ENCODE results near the gene SERPINA9. TPM values are rescaled to one million over a fixed set of nuclear protein-coding genes. Genes with fewer than 3 reads are reported as not detected.

The SERPINA9 gene
- total RNA-seq, 3 donors from 2014 or later (not counting 1 experiment from before 2014, with no cell fraction given), result not detected

GRCh38 chr14:94458096-94458495, 17.9 kb downstream of the SERPINA9 start:
- WGBS (ENCODE audit: insufficient coverage), result 90% methylated on average over 1 of the region's 1 CpG
- no peak overlapping the region for H3K27ac Mint-ChIP-seq

GRCh38 chr14:94455928-94456327, 20.1 kb downstream of the SERPINA9 start:
- Mint-ChIP-seq H3K4me1 (no peaks in the 10 kb centered on the region), H3K27ac (no peak overlapping the region), H3K27me3 (ENCODE audit: low read depth in 2 of 2) (peaks cover under 1 to 37% of the 10 kb centered on the region in 2 donors), H3K36me3 (no peaks in the 10 kb centered on the region), H3K4me3 (no peak overlapping the region), H3K9me3 (no peaks in the 10 kb centered on the region)
- no CpG with 5 or more reads among the region's 1 CpG for WGBS (ENCODE audit: insufficient coverage)
- DNase-seq, result no peak
- Histone ChIP-seq H3K27ac (ENCODE audit: low read length) (no peak overlapping the region), H3K4me3 (ENCODE audit: low read length) (no peak overlapping the region), H3K4me1 (ENCODE audit: control insufficient read depth, insufficient read depth, low read length) (peaks cover 3% of the 10 kb centered on the region), H3K27me3 (ENCODE audit: control insufficient read depth, insufficient read depth, low read length) (no peaks in the 10 kb centered on the region), H3K36me3 (ENCODE audit: control insufficient read depth, insufficient read depth, low read length) (no peaks in the 10 kb centered on the region), H3K9me3 (ENCODE audit: control insufficient read depth, insufficient read depth, low read length) (no peaks in the 10 kb centered on the region)
- TF ChIP-seq CTCF (IDR thresholded peaks at IDR 0.05), result no peak
- ATAC-seq, result no peak
- intact Hi-C loops (cut with micrococcal nuclease), result no loop called here

More at GRCh38 chr14:94458096-94458495, 17.9 kb downstream of the SERPINA9 start:
- H3K4me1 Mint-ChIP-seq, result no peaks in the 10 kb centered on the region
- H3K36me3 Mint-ChIP-seq, result no peaks in the 10 kb centered on the region
- Histone ChIP-seq H3K27me3 (ENCODE audit: control insufficient read depth, insufficient read depth, low read length) (no peaks in the 10 kb centered on the region), H3K4me3 (ENCODE audit: low read length) (no peak overlapping the region), H3K27ac (ENCODE audit: low read length) (no peak overlapping the region), H3K36me3 (ENCODE audit: control insufficient read depth, insufficient read depth, low read length) (no peaks in the 10 kb centered on the region), H3K9me3 (ENCODE audit: control insufficient read depth, insufficient read depth, low read length) (no peaks in the 10 kb centered on the region), H3K4me1 (ENCODE audit: control insufficient read depth, insufficient read depth, low read length) (peaks cover 13% of the 10 kb centered on the region)
- intact Hi-C loops (cut with micrococcal nuclease), result no loop called here
- no peak for TF ChIP-seq CTCF (IDR thresholded peaks at IDR 0.05)
- no peak overlapping the region for H3K4me3 Mint-ChIP-seq
- DNase-seq (no peak), ATAC-seq (no peak)
- peaks cover 0 to 30% of the 10 kb centered on the region in 2 donors for H3K27me3 Mint-ChIP-seq (ENCODE audit: low read depth in 2 of 2)
- peaks cover 0 to 3% of the 10 kb centered on the region in 2 donors for H3K9me3 Mint-ChIP-seq

DNA sequence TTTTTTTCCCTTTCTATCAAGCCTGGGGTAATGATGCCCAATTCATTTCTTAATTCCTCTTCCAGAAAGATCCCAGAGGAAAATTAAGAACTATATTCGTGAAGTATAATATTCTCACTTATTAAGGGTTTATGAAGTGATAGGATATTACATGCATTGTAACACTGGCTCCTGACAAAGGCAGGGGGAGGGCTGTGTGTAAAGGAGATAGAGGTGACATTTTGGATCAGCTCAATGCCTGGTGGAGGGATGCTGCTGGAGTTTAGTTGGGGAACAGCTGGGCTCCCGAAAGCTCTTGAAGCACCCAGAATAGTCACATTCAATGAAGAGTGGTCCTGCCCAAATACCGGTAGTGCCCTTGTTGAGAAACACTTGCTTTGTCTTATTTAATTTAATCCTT, 24.2 kb downstream of the SERPINA9 start:
- intact Hi-C loops (cut with micrococcal nuclease), result no loop called here
- no peaks in the 10 kb centered on the region for H3K9me3 ChIP-seq (ENCODE audit: control insufficient read depth, insufficient read depth, low read length)
- ATAC-seq (no peak), DNase-seq (no peak)
- Mint-ChIP-seq H3K27me3 (ENCODE audit: low read depth in 2 of 2) (peaks cover 10 to 58% of the 10 kb centered on the region in 2 donors), H3K27ac (no peak overlapping the region), H3K4me1 (no peaks in the 10 kb centered on the region), H3K36me3 (no peaks in the 10 kb centered on the region), H3K4me3 (no peak overlapping the region), H3K9me3 (no peaks in the 10 kb centered on the region)
- H3K4me1 ChIP-seq (ENCODE audit: control insufficient read depth, insufficient read depth, low read length), result no peaks in the 10 kb centered on the region
- TF ChIP-seq CTCF (IDR thresholded peaks at IDR 0.05), result no peak
- no peak overlapping the region for H3K27ac ChIP-seq (ENCODE audit: low read length)
- no peaks in the 10 kb centered on the region for H3K27me3 ChIP-seq (ENCODE audit: control insufficient read depth, insufficient read depth, low read length)
- 41% methylated on average over 3 of the region's 3 CpGs for WGBS (ENCODE audit: insufficient coverage)
- H3K36me3 ChIP-seq (ENCODE audit: control insufficient read depth, insufficient read depth, low read length), result no peaks in the 10 kb centered on the region
- H3K4me3 ChIP-seq (ENCODE audit: low read length), result no peak overlapping the region

GRCh38 chr14:94451091-94451771, 24.8 kb downstream of the SERPINA9 start:
- intact Hi-C loops (cut with micrococcal nuclease), result no loop called here
- Mint-ChIP-seq H3K27me3 (ENCODE audit: low read depth in 2 of 2) (peaks cover 10 to 58% of the 10 kb centered on the region in 2 donors), H3K27ac (no peak overlapping the region), H3K36me3 (no peaks in the 10 kb centered on the region), H3K4me1 (no peaks in the 10 kb centered on the region), H3K9me3 (no peaks in the 10 kb centered on the region), H3K4me3 (no peak overlapping the region)
- no peak for DNase-seq
- Histone ChIP-seq H3K27ac (ENCODE audit: low read length) (no peak overlapping the region), H3K4me1 (ENCODE audit: control insufficient read depth, insufficient read depth, low read length) (no peaks in the 10 kb centered on the region), H3K9me3 (ENCODE audit: control insufficient read depth, insufficient read depth, low read length) (no peaks in the 10 kb centered on the region), H3K27me3 (ENCODE audit: control insufficient read depth, insufficient read depth, low read length) (no peaks in the 10 kb centered on the region), H3K4me3 (ENCODE audit: low read length) (no peak overlapping the region), H3K36me3 (ENCODE audit: control insufficient read depth, insufficient read depth, low read length) (no peaks in the 10 kb centered on the region)
- WGBS (ENCODE audit: insufficient coverage), result 29% methylated on average over 8 of the region's 8 CpGs
- ATAC-seq, result no peak
- no peak for TF ChIP-seq CTCF (IDR thresholded peaks at IDR 0.05)
